T follicular helper cell (primary cell): Measurements from ENCODE around the gene CD9.
A peak's percentile ranks its signal among the peaks of the same experiment; 100 is the strongest.
"Not testable (repeated sequence)": the region's sequence is repeated elsewhere in the genome, so short reads cannot be mapped to it uniquely, and the experiment has no call there.

ENCODE experiments used
- DNase-seq: peaks from one replicate; pipeline ENCODE4 v3.0.0-alpha.2; 2020; ENCODE audit warnings: low read depth

Gene CD9

GRCh38 chr12:6180268-6181051, 19.7 kb upstream of the CD9 start:
- no peak for DNase-seq

DNA sequence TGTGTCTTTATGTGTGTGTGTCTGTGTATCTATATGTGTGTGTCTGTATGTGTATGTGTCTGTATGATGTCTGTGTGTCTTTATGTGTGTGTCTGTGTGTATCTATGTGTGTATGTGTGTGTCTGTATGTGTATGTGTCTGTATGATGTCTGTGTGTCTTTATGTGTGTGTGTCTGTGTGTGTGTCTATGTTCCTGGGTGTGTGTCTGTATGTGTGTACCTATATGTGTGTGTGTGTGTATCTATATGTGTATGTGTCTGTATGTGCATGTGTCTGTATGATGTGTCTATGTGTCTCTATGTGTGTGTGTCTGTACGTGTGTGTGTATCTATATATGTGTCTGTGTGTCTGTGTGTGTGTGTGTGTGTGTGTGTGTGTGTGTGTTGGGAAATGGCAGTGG, 19.0 kb upstream of the CD9 start:
- DNase-seq = no peak

DNA sequence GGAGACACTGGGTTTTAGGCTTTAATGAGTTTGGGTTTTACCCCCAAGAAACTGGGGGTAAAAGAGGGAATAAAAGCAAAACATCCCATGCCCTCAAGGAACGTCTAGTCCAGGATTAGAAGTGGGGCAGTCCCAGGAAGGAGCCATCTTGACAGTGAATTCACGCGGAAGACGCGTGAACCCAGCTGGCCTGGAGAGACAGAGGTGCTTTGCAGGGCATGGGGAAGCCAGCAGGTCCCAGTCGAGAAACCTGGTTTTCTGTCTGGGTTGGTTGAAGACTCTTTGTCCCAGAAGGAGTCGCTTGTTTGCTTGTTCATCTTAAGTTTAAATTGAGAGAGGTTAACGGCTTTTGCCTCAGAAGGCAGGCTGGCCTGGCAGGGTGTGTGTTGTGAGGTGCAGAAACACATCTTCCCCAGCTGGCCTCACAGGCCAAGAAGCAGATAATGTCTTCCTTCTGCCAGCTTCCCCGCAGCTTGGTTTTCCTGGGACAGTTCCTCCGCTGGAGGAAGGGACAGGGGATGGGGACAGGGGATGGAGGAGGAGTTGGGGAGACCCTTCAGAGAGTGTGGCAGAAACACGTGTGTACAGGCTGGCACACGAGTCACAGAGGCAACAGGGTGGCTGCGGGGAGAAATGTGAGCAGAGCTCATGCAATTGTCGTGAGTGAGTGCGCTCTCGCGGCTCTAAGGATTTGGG, 18.5 kb upstream of the CD9 start:
- no peak for DNase-seq

- no peak for DNase-seq
Observed at GRCh38 chr12:6182279-6182898, 17.8 kb upstream of the CD9 start.

DNA sequence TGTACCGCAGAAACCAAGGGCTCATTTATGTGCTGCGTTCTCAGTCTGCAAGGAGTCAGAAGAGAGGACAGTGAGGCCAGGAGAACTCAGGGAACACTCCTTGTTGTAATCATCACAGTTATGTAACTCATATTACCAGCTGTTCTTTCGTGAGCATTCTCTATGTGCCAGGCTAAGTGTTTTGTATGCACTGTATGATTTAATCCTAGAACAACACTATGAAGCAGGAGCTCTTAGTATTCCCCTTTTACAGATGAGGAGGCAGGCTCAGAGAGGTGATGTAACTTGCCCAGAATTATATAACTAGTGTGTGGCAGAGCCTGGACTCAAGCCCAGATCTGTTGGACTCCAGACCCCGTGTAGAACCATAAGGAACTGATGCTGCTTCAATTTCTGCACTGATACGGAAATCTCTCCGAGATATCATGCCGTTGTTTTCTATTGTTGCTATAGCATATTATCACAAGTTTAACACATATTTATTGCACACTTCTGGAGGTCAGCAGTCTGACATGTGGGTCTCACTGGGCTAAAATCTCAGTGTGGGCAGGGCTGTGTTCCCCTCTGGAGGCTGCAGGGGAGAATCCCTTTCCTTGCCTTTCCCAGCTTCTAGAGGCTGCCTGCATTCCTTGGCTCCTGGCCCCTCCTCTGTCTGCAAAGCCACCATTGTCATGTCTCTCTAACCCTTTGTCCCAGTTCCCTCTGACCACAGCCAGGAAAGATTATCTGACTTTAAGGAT, 16.3 kb upstream of the CD9 start:
- no peak for DNase-seq

GRCh38 chr12:6185961-6186827, 14.0 kb upstream of the CD9 start:
- DNase-seq = no peak

DNA sequence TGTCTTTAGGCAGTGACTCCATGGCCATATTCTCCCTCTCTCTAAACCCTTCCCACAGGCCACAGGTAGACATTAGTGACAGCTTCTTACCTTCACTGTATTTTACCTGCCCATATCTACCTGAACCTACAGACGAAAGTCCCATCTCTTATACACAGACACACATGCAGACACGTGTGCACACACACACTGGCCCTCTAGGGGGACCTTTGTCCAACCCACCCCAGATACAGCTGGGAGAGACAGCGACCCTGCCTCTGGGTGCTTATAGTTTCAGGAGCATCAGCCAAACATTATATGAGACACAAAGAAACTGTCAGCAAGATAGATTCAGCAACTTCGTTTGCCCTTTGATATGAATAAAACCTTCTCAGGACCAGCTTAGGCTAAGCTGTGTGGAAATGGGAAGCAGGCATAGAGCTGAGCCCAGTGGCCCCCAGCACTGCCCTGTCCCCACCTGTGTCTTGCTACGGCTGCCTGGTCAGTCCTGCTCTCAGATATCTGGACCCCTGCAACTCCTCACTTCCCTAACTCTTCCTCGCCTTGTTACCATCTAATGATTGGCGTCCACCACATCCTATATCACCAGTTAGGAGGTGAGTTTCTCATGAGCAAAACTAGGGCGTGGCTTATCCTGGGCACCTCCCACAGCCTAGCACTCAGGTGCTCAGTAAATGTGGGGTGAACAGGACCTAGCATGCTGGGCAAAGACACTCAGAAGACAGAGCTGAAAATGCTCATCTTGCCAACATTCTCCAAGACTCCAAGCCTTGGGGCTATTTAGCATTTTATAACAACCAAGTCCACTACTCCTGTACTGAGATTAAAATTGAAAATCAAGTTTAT, 12.0 kb upstream of the CD9 start:
- no peak for DNase-seq

DNA sequence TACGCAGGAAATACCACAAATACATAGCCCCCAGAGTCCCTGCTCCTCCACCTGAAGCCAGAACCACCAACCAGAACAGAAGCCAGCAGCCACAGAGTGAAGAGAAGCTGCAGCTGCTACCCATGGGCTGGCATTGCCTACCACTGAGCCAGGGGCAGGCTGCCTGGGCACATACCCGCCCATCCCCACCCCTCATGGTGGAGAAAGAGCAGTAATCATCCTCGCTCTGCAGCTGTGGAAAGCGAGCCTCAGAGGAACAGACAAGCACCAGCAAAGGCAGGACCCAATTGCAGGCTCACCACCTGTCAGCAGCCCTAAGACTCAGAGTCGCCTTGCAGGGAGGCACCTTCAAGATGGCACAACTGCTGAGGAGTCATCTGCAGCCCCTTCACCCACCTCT, 11.2 kb upstream of the CD9 start:
- no peak for DNase-seq

DNA sequence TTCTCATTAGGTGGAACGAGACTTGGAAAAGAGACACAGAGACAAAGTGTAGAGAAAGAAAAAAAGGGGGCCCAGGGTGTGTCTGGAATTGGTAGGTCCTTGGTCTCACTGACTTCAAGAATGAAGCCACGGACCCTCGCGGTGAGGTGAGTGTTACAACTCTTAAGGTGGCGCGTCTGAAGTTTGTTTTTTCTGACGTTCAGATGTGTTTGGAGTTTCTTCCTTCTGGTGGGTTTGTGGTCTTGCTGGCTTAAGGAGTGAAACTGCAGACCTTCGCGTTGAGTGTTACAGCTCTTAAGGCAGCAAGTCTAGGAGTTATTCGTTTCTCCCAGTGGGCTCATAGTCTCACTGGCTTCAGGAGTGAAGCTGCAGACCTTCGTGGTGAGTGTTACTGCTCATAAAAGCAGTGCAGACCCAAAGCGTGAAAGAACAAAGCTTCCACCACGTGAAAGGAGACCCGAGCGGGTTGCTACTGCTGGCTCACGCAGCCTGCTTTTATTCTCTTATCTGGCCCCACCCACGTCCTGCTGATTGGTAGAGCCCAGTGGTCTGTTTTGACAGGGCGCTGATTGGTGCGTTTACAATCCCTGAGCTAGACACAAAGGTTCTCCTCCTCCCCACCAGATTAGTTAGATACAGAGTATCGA, 10.1 kb upstream of the CD9 start:
- DNase-seq = not testable (repeated sequence)

DNA sequence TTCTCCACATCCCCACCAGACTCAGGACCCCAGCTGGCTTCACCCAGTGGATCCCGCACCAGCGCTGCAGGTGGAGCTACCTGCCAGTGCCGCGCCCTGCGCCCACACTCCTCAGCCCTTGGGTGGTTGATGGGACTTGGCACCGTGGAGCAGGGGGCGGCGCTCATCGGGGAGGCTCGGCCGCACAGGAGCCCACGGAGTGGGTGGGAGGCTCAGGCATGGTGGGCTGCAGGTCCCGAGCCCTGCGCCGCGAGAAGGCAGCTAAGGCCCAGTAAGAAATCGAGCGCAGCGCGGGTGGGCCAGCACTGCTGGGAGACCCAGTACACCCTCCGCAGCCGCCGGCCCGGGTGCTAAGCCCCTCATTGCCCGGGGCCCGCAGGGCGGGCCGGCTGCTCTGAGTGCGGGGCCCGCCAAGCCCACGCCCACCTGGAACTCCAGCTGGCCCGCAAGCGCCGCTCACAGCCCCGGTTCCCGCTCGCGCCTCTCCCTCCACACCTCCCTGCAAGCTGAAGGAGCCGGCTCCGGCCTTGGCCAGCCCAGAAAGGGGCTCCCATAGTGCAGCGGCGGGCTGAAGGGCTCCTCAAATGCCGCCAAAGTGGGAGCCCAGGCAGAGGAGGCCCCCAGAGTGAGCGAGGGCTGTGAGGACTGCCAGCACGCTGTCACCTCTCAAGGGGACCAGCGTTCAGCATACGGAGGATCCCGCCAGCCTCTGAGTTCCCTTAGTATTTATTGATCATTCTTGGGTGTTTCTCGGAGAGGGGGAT, 9.3 kb upstream of the CD9 start:
- DNase-seq = not testable (repeated sequence)

DNA sequence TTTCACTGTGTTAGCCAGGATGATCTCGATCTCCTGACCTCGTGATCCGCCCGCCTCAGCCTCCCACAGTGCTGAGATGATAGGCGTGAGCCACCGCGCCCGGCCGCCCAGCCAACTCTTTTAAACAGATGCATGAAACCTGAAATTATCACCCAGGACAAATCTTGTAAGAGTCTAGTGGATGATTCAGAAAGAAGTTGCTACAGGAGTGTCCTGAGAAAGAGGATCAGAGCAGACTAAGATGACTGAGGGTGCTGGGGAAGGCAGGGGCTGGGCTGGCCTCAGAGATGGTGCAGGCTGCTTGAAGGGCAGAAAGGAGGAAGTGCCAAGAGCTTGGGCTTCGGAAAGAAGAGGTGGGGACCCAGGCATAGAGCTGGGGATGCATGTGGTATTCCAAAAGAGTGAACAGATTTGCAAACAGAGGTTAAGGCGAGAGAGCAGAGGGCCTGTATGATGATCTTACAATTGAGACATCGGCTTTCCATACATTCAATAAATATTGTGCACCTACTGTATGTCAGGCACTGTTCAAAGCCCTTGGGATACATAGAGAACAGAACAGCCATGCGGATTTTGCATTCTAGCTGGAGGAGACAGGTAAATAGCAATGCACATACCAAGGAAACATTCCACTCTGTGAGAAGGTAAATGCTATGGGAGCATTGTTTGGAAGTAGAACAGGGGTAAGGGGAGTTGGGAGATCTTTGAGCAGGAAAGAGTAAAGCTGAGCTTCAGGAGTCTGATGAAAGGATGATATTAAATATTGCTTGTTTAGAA, 7.4 kb upstream of the CD9 start:
- DNase-seq = no peak

GRCh38 chr12:6193853-6194815, 6.1 kb upstream of the CD9 start:
- no peak for DNase-seq

DNA sequence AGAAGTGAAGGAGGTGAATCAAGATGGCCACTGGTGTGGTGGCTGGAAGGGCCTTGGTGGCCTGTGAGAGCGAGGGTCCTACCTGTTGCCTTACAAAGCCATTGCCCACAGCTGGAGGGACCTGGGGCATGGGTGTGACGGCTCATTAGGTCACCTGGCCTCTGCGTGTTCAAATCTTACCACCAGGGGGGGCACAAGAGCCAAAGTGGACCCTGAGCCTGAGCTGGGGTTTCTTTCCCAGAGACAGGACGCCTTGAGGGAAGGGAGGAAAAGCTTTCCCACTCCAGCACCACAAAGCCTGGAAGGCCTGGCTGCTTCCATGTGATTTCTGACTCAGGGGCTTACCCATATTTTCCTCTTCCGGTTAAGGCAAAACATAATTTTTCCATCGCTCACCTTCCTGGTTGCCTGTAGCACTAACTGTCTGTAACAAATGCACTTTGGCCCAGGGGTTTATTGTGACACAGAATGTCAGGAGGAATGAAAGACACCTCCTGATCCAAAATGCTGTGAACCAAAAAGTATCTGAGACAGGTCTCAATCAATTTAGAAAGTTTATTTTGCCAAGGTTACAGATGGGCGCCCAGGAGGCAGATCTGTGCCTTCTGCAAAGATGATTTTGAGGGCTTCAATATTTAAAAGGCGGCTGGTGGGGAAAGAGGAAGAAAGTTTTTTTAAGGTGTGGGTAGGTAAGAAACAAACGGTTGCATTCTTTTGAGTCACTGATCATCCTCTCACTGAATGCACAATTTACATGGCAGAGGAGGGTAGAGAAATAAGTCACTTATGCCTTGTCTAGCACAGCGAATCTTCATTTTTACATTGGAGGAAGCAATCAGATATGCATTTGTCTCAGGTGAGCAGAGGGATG, 4.3 kb upstream of the CD9 start:
- peak; percentile 48 for DNase-seq

DNA sequence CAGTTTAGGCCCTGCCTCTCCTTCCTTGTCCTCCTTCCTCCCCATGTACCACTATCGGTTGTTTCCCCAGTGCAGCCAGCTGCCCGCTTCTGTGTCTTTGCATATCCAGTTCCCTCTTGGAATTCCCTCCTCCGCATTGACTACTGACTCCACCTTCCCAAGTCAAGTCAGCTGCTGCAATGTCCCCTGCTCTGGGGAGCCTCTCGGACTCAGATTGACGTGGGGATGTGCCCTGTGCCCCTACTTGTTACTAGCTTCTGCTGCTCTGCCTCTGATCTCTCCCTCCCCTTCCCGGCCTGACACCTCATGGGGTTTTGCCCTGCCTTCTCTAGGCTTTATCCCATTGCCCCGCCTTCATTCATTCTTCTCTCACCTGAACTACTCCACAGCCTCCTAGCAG, 2.1 kb upstream of the CD9 start:
- DNase-seq = no peak

GRCh38 chr12:6198556-6198955, 1.6 kb upstream of the CD9 start:
- DNase-seq = no peak

GRCh38 chr12:6198985-6199530, 1.1 kb upstream of the CD9 start:
- DNase-seq = no peak
